ENCODE measurements around the gene APOBR.
"Not testable (repeated sequence)": the region's sequence is repeated elsewhere in the genome, so short reads cannot be mapped to it uniquely, and the experiment has no call there.

Gene APOBR

GRCh38 chr16:28528463-28528867 lies 34.0 kb downstream of the APOBR start:
- no peak for DNase-seq

GRCh38 chr16:28529124-28529523 lies 34.7 kb downstream of the APOBR start:
- no peak for DNase-seq

GRCh38 chr16:28531777-28532744 lies 37.6 kb downstream of the APOBR start:
- DNase-seq, result no peak

GRCh38 chr16:28532940-28533647 lies 38.7 kb downstream of the APOBR start:
- DNase-seq, result no peak

- no peak for DNase-seq
These were observed 40.3 kb downstream of the APOBR start for GRCh38 chr16:28534542-28535373.

GRCh38 chr16:28537076-28537475 lies 42.6 kb downstream of the APOBR start:
- no peak for DNase-seq

GRCh38 chr16:28537964-28538732 lies 43.7 kb downstream of the APOBR start:
- DNase-seq, result no peak

- DNase-seq, result no peak
These were observed 44.5 kb downstream of the APOBR start, which contains the start of gene NUPR1 for GRCh38 chr16:28538733-28539596. NUPR1 (minus strand) TSS chr16:28538974; CDS start chr16:28538907, 67 bp downstream.

GRCh38 chr16:28540346-28540745 lies 45.9 kb downstream of the APOBR start:
- DNase-seq, result no peak

- no peak for DNase-seq
These were observed 48.2 kb downstream of the APOBR start for GRCh38 chr16:28542646-28543045.

GRCh38 chr16:28543072-28543471 lies 48.6 kb downstream of the APOBR start:
- DNase-seq, result no peak

- DNase-seq, result no peak
These were observed 50.6 kb downstream of the APOBR start for GRCh38 chr16:28544998-28545397.

GRCh38 chr16:28545964-28546363 lies 51.5 kb downstream of the APOBR start:
- not testable (repeated sequence) for DNase-seq

- DNase-seq, result no peak
These were observed 52.2 kb downstream of the APOBR start for GRCh38 chr16:28546626-28547025.

GRCh38 chr16:28548306-28548802 lies 53.9 kb downstream of the APOBR start:
- no peak for DNase-seq

Data from effector CD4-positive, alpha-beta T cell (primary cell).